Stimulated activated CD4-positive, alpha-beta T cell treated with anti-CD3 and anti-CD28 coated beads, TNF-alpha, amount 100 ng/mL, for 4 hours (primary cell): ENCODE results near the gene SLC16A10.
"Not testable (repeated sequence)": the region's sequence is repeated elsewhere in the genome, so short reads cannot be mapped to it uniquely, and the experiment has no call there.

ENCODE experiments used
- DNase-seq, 3 experiments: peaks; one replicate each; pipeline ENCODE4 v3.0.0-alpha.2; 2020; ENCODE audit warnings: low read depth in 3 of 3

Gene SLC16A10

DNA sequence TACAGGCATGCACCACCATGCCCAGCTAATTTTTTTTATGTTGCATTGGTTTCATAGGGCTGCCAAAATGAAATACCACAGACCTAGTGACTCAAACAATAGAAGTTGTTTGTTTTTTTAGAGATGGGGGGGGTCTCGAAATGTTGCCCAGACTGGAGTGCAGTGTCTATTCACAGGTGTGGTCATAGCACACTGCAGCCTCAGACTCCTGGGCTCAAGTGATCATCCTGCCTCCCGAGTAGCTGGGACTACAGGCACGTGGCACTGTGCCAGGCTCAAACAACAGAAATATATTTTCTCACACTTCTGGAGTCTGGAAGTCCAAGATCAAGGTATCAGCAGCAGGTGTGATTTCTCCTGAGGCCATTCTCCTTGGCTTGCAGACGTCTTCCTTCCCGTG lies 6.6 kb upstream of the SLC16A10 start:
- DNase-seq: no peak

DNA sequence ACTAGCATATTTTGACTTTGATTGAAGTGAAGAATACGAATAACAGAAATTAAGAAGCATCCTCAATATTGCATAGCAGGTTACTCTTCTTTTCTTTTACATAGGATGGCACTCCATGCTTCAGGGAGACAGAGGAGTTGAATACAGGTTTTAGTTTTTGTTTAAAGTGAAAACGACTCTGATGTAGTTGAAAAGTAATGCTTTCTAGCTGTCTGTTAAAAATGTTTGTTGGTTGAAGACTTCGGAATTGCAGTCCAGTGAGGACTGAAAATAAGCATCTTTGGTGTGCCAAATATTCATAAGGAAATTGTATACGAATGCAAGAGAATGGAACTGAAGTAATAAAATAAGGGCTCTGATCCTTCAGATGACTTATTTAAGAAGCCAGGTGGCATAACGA lies 618 bp upstream of the SLC16A10 start:
- DNase-seq: no peak

DNA sequence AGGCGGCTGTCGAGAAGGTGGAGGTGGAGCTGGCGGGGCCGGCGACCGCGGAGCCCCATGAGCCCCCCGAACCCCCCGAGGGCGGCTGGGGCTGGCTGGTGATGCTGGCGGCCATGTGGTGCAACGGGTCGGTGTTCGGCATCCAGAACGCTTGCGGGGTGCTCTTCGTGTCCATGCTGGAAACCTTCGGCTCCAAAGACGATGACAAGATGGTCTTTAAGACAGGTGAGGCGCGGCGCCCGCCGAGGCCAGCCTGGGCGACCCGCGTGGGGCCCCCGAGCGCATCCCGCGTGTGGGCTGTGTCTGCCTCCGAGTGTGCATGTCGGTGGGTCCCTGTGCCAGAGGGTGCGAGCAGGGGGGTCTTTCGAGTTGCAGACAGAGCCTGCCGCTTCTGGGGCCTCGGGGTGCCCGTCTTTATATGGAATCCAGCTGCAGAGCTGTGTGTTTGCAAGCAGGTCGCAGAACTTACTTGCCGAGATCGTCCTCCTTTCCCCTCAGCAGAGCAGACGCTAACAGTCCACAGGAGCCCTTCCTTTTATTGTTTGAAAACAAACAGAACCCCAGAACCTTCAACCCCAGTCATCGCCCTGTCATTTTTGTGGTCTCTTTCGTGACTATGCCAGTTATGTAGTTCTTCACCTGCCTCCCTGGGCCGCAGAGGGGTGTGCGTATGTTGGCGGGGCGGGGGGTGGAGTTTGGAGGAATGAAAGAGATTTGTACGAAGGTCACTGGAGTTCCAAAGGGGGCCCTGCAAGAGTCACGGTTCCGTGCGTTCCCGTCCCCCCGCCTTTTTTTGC lies 766 bp downstream of the SLC16A10 start:
- peak; percentile 17 to 46 (median 35) for DNase-seq

DNA sequence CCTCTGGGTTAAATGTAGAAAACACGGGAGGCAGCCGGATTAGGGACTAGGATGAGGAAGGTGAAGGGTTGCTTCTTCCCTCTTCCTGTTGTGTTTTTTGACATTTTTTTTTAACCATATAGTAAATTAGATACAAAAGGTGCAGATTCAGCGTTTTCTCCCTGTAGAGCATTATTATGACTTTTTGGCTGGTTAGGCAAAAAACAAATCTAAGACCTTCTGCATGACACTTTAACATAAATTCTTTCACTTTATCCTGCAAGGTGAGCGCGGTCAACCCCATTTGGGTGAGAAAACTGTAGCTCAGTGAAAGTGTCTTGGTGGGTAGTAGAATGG lies 1.3 kb downstream of the SLC16A10 start:
- DNase-seq: no peak

DNA sequence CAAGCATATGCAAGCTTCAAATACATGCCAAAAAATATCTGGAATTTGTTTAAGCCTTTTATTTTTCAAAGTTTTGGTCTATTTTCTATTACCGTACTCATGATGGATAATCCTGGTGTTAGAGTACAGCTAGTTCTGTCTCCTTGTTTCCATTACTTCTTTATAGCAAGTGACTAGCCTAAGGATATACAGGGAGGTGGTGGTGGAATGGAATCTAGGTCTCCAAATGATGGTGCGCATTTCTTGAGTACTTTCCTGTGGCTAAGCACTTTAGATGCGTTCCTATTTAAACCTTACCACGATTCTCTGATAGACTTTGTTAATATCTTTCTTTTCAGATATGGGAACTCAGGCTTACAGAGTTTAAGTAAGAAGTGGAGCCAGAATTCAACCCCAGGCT lies 3.5 kb downstream of the SLC16A10 start:
- DNase-seq: no peak

DNA sequence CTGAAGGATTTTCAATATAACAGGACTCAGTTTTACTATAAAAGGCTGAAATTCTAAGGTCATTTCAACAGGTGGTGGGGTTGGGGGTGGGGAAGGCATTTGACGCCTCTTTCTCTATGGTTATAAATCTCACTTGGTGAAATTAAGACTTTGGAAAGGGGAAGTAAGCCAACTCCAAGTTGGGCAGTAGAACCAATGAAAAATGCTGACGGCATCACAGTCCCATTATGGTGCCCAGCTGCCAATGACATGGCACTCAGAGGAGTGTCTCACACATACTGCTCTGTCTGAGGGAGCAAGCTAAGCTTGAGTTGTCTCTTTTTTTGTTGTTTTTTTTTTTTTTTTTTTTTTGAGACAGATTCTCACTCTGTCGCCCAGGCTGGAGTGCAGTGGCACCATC lies 4.7 kb downstream of the SLC16A10 start:
- DNase-seq: no peak

DNA sequence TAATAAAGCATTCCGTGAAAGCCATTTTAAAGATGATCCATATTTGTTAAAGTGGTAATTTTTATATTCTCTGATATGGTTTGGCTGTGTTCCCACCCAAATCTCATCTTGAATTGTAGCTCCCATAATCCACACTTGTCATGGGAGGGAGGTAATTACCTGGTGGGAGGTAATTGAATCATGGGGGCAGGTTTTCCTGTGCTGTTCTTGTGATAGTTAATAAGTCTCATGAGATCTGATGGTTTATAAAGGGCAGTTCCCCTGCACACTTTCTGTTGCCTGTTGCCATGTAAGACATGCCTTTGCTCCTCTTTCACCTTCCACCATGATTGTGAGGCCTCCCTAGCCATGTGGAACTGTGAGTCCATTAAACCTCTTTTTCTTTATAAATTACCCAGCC lies 8.2 kb downstream of the SLC16A10 start:
- not testable (repeated sequence) for DNase-seq

DNA sequence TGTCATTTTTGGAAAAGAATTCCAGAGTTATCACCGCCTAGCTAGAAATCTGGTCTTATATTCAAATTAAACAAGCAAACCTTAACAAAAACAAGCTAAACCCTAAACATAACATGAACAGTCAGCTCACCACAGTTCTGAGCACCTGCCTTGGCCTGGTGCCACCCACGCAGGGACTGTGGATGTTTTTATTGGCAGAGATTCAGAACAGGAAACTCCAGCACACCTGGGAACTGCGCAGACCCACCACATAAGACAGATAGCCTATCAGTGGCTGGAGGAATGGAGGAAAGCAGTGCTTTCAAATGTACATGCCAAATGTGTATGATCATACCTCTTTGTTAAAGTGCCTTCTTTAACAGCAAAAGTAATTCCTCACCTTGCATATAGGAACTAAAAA lies 8.9 kb downstream of the SLC16A10 start:
- DNase-seq: peak in 2 of 3 experiments; percentile 10 to 32

DNA sequence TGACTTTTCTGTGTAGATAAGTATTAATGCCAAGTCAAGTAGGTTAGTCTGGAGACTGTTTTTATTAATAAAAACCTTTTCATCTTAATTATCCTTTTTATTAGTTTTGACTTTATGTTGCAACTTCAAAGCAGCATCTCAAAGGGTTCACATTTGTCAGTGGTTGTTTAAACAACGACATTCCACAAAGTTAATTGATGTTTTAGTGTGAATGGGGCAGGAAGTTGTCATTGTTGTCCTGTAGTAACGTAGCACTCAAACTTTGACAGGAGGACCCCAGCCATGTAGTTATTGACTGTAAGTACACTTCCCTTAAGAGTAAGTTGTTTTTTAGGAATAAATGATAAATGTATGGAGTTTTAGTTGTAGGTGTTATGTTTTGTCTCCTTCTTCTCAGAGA lies 11.3 kb downstream of the SLC16A10 start:
- no peak for DNase-seq

DNA sequence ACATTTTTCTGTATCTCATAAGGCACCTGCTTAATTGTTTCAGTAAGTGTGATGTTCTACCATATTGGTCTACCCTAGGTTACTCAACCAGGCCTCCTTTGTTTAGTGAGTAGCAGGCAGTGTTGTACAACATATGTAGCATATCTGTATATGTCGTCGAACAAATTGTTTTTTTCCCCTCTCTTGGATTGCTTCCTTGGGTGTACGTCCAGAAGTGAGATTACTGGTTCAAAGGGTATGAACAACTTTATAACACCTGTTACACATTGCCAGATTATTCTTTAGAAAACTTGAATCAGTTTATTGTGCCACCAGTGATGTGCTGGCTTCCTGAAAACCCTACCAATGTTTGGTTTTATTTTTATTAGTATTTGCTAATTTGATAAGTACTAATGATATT lies 14.7 kb downstream of the SLC16A10 start:
- no peak for DNase-seq

DNA sequence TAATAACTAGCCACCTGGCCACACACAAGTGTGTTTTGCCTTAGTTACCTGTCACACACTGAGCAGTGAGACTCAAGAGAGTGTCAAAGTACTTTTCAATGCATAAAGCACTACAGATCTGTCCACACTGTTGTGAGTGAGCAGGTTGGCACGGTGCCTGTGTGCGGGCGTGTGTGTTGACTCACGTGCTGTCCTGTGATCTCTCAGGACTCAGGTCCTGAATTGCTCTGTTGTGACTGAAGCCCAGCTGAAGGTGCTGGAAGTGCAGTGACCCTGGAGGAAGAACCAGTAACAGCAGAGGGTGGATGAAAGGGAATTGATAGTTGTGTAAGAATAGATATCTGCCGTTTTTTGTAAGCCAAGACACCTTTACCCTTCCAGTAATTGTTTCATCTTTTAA lies 18.3 kb downstream of the SLC16A10 start:
- DNase-seq: no peak

DNA sequence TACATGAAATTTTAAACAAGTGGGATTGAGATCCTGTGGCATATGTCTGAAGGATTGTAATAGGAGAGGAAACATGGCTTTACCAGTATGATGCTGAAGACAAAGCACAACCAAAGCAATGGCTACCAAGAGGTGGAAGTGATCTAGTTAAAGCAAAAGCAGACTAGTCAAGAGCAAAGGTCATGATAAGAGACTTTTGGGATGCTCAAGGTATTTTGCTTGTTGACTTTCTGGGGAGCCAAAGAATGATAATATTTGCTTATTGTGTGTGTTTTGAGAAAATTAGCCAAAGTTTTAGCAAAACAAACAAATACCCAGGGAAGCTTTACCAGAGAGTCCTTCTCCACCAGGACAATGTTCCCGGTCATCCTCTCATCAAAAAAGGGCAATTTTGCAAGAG lies 20.3 kb downstream of the SLC16A10 start:
- DNase-seq: no peak

DNA sequence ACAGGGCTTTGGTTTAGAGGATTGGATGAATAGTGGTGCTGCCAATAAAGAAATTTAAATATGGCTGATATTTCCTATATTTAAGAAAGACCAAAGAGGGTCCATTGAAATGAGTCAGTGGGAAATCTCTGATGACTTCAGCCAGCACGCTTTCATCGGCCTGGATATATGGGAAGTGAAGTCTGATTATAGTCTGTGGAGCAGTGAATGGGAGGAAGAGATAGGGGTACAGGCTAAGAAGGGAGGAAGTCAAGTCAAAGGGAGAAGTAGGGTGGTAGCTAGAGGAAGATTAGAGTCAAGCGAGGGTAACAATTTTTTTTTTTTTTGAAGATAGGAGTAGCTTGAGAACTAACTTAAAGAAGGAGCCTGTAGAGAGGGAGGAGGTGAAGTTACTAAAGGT lies 22.7 kb downstream of the SLC16A10 start:
- DNase-seq: no peak

DNA sequence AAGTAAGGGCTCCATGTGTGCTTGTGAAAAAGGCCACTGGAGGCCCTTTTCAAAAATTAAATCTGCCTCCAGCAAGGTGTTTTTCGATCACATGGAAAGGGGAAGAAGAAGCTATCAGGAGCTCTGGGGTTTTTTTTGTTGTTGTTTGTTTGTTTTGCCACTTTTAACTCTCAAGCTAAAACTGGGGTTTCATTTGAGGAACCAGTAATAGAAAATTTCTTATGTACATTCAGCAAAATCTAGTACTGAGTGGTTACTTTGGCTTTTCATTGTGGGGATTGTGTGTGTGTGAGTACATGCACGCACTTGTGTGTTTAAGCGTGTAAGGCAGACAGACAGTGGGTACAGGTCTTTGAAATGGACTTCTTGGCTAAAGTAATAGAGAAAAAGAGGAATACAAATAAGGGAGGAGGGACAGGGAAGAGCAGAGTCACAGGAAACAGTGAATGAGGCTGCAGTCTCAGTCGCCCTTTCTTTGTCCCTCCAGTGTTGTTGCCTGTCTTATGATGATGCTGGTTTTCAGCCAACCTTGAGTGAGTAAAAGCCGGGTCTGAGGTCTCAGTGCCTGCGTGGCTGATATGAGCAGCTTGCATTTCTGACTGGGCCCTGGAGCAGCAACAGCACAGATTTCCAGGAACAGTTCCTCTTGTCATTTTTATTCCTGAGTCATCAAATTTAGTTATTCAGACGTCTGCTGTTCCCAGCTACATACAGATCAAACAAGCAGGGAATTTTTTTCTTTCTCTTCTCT lies 26.2 kb downstream of the SLC16A10 start:
- peak in 2 of 3 experiments; percentile 13 to 15 for DNase-seq

DNA sequence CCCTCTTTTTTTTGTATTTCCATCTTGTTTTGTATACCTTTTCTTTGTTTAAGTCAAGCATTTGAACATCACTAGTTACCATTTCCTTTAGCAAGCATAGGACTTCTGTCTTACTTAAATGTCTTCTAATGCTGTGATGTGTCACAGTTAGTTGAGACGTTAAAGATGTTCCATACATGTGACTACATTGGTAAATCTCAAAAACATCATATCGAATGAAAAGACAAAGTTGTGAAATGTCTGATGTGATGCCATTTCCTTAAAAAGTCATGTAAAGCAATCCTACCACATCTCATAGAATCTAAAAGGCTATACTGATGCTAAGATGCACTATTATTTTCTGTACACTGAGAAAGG lies 26.8 kb downstream of the SLC16A10 start:
- no peak for DNase-seq

DNA sequence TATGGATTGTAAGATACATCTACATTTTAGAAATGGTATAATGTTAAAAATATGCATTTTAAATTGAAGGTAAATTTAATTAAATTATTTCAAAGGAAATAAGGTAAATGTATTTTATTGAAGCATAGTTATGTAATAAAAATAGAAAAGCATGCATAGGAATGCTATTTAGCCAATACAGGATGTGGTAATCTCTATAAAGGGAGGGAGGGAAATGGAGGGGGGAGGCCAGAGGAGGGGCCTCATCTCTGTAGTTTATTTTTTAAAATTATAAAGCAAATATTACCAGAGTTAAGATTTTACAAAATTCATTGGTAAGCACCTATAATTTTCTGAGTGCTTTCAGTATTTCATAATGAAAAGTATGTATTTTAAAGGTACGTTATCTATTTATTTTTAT lies 27.2 kb downstream of the SLC16A10 start:
- DNase-seq: no peak

DNA sequence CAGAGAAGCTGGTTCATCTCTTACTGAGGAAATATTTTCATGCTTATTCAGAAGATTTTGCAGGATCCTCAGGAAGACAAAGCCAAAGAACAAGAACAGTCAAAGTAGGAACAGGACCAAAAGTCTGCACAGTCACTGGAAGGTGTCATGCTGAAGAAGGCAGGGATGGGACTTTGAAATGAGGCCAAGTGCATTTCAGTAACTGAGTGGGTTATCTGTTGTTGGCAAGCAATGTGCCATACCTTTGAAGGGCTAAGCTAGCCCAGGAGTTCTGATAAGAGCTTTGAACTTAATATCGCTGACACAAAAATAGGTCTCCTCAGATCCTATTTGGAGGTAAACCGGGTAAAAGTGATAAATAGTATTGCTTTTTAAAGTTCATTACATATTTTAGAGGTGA lies 31.5 kb downstream of the SLC16A10 start:
- no peak for DNase-seq

DNA sequence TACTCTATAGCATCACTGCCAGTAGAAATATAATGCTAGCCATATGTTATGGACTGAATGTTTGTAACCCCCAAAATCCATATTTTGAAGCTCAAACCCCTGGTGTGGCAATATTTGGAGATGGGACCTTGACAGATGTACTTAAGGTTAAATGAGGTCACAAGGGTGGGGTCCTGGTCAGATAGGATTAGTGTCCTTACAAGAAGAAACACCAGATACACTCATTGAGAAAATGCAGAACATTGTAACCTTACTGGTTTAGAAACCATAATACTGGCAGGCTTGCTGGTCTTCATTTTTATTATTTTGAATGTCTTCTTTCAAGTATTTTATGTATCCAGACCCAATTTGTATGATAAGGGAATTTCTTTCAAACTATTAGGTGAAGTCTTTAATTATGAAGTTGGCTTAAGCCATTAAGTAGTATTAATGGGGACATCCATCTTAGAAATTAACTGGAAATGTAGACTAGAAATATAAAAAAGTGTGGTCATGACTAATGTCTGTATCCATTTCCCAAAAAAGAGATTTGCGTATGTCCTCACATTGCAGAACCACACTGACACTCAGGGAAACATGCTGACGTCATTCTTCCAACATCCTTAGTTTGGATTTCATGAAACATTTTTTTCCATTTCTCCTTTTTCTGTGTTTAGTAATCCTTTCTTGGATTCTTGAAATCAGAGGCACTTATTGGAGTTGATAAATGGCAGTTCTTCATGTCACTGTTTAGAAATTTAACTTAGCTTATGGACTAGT lies 32.4 kb downstream of the SLC16A10 start:
- no peak for DNase-seq

DNA sequence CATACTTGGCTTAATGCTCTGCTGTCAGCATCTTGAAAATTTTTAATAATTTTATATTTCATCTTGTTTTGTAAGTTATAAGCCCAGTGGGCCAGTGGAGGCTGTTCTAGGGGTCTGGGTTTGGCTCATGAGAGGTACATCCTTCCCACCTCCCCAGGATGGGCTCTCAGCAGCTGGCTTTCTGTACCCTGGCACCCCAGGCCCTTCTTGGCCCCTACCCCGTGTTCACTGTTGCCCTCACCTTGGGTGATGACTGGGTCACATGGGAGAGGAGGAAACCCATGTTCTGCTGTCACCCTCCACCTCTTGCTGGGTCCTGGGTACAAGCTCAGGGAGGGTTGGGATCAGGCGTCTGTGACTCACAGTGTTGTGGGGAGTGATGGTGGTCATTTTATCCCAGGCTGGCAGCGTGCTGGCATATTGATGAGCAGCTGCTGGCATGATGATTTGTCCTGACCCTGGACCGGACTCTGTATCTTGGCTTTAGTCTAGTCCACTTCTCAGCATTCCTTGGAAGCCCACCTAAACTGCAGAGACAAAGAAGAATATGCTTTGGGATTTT lies 34.6 kb downstream of the SLC16A10 start:
- DNase-seq: no peak

DNA sequence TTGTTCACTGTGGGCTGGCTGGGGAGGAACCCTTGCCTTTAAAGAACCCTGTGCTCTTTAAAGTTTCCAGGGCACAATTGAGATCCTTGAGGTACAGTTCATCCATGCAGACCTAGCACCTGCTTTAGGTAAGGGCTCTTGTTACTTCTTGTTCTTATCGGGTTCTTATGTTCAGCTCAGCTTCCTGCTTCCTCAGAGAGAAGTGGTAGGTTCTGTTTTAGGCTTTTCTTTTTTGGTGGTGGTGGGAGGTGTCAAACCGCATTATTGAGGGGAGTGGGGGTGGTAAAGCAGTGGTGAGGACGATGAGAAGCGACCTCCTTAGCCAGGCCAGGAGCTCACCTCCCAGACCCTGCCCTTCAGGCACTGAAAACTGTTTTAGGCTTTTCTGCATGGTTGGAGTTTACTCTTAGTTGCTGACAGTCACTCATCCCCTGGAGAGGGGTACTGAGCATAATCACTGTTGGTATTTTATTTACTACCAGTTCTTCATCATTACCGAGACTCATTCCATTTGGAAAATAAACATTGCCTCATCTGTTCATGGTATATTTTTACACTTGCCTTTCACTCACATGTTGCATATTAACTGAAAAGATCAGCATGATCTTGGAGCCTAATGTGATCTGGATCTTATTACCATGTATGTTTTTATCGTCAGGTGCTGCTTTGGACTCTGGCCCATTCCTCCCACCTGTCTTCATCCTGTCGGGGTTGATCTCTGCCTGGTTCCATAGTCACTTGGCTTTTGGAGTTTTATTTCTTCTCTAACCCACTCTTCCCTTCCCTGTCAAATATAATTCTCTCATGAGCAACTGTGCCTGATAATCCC lies 35.4 kb downstream of the SLC16A10 start:
- DNase-seq: no peak

DNA sequence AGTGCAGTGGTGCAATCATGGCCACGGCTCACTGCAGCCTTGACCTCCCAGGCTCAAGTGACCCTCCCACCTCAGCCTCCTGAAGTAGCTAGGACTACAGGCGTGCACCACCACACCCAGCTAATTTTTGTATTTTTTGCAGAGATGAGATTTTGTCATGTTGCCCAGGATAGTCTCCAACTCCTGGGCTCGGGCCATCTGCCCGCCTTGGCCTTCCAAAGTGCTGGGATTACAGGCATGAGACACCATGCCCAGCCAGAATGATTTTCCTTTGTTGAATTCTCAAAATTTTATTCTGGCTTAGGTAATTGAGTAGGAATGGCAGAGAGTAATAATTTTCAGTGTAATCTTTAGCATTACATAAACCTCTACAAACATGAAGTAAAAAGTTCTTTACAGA lies 37.1 kb downstream of the SLC16A10 start:
- DNase-seq: no peak

DNA sequence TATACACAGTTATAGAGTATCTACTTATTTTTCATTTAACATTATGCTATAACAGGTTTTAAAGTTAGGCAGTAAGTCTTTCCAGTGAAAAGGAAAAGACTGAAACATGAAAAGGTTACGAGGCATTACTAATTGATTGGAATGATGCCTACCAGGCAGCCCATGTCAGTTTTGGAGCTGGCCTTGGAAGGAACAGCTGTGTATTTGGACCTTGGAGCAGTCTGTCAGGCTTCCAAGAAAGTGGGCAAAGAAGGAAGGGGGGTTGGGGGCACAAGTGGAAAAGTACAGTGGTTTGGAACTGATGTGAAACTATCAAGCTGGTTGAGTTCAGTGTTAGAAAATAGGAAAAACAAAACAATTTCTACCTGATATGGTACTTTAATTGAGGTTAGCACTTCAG lies 41.7 kb downstream of the SLC16A10 start:
- DNase-seq: no peak
